ENCODE results near the gene FBXW9.
"Not testable (repeated sequence)": the region's sequence is repeated elsewhere in the genome, so short reads cannot be mapped to it uniquely, and the experiment has no call there.

FBXW9 gene

GRCh38 chr19:12696366-12697335 lies at the start of gene FBXW9:
FBXW9 (minus strand) TSS chr19:12696631; CDS start chr19:12696581, 50 bp downstream.
- peak; percentile 93 for DNase-seq

GRCh38 chr19:12745166-12745897 lies 48.9 kb upstream of the FBXW9 start:
- no peak for DNase-seq

GRCh38 chr19:12737835-12738351 lies 41.5 kb upstream of the FBXW9 start:
- no peak for DNase-seq

- DNase-seq, result peak; percentile 98
Observed at GRCh38 chr19:12736995-12737834, 40.8 kb upstream of the FBXW9 start, which contains the start of gene GET3. GET3 (plus strand) TSS chr19:12737497; CDS start chr19:12737506, 9 bp downstream.

GRCh38 chr19:12733369-12734214 lies 37.2 kb upstream of the FBXW9 start:
- peak; percentile 10 for DNase-seq

GRCh38 chr19:12731337-12731736 lies 34.9 kb upstream of the FBXW9 start:
- DNase-seq, result no peak

- DNase-seq, result no peak
Observed at GRCh38 chr19:12730064-12730463, 33.6 kb upstream of the FBXW9 start.

GRCh38 chr19:12727745-12728433 lies 31.5 kb upstream of the FBXW9 start:
- no peak for DNase-seq

GRCh38 chr19:12726988-12727316 lies 30.5 kb upstream of the FBXW9 start:
- DNase-seq, result no peak

GRCh38 chr19:12725612-12726011 lies 29.2 kb upstream of the FBXW9 start:
- DNase-seq, result not testable (repeated sequence)

GRCh38 chr19:12723641-12724426 lies 27.4 kb upstream of the FBXW9 start, which contains the start of gene TNPO2:
TNPO2 (minus strand) TSS chr19:12723932; CDS start chr19:12720977, 2,955 bp downstream.
- peak; percentile 53 for DNase-seq

GRCh38 chr19:12723381-12723640 lies 26.9 kb upstream of the FBXW9 start:
- no peak for DNase-seq

GRCh38 chr19:12722566-12723380 lies 26.3 kb upstream of the FBXW9 start:
- peak; percentile 96 for DNase-seq

GRCh38 chr19:12721656-12722565 lies 25.5 kb upstream of the FBXW9 start:
- DNase-seq, result no peak

- no peak for DNase-seq
Observed at GRCh38 chr19:12720851-12721655, 24.6 kb upstream of the FBXW9 start.

GRCh38 chr19:12720296-12720695 lies 23.9 kb upstream of the FBXW9 start:
- DNase-seq, result no peak

- DNase-seq, result no peak
Observed at GRCh38 chr19:12715929-12716328, 19.5 kb upstream of the FBXW9 start.

Measured in NCI-H1694 (cell line).